ENCODE measurements around the gene STK31.

- TF ChIP-seq ATF3 (IDR thresholded peaks at IDR 0.05; ENCODE audit: borderline replicate concordance, extremely low read depth, low read depth, low read length): no peak
- no peak for TF ChIP-seq REST (IDR thresholded peaks at IDR 0.05; ENCODE audit: low read depth, low read length)
Observed at GRCh38 chr7:23811540-23811939, 101.5 kb downstream of the STK31 start.

All from GM12878 (cell line).